Measurements from ENCODE around the gene TTF1.

Gene TTF1, protein sequence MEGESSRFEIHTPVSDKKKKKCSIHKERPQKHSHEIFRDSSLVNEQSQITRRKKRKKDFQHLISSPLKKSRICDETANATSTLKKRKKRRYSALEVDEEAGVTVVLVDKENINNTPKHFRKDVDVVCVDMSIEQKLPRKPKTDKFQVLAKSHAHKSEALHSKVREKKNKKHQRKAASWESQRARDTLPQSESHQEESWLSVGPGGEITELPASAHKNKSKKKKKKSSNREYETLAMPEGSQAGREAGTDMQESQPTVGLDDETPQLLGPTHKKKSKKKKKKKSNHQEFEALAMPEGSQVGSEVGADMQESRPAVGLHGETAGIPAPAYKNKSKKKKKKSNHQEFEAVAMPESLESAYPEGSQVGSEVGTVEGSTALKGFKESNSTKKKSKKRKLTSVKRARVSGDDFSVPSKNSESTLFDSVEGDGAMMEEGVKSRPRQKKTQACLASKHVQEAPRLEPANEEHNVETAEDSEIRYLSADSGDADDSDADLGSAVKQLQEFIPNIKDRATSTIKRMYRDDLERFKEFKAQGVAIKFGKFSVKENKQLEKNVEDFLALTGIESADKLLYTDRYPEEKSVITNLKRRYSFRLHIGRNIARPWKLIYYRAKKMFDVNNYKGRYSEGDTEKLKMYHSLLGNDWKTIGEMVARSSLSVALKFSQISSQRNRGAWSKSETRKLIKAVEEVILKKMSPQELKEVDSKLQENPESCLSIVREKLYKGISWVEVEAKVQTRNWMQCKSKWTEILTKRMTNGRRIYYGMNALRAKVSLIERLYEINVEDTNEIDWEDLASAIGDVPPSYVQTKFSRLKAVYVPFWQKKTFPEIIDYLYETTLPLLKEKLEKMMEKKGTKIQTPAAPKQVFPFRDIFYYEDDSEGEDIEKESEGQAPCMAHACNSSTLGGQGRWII

DNA sequence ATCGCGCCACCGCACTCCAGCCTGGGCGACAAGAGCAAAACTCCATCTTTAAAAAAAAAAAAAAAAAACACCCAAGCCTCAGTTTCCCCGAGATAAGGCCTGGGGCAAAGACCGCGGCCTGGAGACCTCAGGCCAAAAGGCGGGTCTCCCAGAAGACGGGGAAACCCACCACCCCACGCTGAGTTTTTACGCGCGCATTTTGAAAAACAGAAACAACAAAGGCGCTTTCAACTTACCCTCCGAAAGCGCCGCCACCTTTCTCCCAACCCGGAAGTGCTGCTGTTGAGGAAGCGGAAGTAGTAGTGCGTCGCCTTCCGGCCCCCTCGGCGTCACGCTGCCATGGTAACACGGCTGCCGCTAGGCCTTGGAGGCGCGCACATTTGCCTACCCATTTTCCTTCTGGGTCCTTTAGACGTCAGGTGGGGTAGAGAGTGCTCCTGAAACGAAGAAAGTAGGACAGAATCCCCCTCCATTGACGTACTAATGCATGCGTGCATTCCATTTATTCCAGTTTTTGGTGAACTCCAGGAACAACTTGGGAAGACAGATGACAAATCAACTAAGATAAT lies at the start of gene TTF1:
TSS of gene TTF1 (minus strand) at position 287 of the 569 bp plus-strand sequence. CDS start 4,019 bp downstream, outside the sequence.
- DNase-seq, result peak; percentile 45

DNA sequence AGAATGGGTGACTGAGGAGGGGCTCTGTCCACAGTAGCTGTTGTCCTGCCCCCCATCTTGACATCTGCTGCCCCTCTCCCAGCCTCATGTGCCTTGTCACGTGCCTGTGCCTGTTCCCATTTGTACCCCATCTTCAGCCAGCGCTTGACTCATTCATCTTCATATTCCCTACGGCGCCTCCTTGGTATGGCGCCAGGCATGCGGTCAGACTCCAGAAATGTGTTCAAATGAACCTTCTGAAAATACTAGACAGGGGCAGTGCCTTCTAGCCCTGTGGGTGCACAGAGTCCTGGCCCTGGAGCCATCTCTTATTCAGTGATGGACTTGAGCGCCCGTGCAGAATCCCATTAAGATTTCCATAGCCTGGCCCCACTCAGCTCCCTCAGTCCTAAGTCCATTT lies 49.6 kb upstream of the TTF1 start:
- no peak for DNase-seq

DNA sequence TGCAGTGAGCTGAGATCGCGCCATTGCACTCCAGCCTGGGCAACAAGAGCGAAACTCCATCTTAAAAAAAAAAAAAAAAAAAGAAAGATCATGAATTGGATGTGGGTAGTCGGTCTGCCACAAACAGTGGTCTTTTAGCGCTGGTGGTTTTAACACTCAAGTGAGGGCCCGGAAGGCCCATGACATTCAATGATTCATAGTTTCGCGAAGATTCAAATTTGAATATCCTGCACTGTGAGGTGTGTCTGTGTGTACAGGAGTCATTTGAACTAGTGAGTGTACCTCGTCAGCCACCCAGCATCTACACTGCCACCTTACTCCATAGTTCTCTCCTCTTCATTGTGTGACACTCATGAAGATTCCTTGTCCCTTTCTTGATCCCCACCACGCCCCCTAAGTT lies 44.6 kb upstream of the TTF1 start:
- DNase-seq, result no peak

DNA sequence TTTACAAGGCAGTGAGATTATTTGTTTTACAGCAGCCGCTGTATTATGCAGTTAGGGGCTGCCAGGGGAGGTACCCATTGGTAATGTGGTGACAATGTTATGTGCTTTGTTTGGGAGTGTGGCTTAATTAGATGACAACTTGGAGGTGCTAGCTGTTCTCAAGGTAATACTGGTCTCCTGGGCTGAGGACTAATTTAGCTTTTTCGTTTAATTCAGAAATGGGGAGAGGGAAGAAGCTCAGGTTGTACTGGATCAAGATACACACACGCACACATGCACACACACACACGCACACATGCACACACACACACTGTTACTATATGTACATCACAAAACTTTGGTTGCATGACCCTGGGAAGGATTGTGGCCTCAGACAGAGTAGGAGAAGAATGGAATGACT lies 41.3 kb upstream of the TTF1 start:
- no peak for DNase-seq

DNA sequence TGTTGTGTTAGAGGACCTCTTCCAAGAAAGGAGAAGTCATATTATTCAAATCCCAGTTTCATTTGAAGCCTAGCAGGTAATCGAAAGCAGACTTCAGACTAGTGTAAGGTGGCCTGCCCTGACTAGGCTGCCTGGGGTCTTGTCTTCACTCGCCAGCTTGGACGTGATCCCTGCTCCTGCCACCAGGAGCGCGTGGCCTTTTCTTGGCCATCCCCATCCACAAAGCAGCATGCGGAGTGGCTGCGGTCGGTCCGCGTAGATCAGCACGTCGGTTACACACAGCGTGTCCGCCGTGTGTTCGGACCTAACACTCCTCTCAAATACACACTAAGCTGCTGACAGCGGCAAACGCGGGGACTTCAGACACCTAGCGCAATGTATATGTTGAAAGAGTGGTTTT lies 40.7 kb upstream of the TTF1 start:
- no peak for DNase-seq

DNA sequence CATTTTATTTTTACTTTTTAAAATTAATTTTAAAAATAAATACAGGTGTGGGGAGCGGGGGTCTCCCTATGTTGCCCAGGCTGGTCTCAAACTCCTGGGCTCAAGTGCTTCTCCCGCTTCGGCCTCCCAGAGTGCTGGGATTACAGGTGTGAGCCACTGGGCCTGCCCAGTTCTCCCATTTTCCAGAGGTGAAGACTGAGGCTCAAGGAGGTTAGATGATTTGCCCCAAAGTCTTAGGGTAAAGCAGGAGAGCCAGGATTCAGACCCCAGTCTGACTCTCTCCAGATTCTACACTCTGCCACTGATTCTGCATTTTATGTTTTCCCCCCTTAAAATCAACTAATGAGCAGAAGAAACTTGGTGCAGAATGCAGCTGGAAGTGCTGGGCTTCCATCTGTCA lies 40.2 kb upstream of the TTF1 start:
- no peak for DNase-seq

DNA sequence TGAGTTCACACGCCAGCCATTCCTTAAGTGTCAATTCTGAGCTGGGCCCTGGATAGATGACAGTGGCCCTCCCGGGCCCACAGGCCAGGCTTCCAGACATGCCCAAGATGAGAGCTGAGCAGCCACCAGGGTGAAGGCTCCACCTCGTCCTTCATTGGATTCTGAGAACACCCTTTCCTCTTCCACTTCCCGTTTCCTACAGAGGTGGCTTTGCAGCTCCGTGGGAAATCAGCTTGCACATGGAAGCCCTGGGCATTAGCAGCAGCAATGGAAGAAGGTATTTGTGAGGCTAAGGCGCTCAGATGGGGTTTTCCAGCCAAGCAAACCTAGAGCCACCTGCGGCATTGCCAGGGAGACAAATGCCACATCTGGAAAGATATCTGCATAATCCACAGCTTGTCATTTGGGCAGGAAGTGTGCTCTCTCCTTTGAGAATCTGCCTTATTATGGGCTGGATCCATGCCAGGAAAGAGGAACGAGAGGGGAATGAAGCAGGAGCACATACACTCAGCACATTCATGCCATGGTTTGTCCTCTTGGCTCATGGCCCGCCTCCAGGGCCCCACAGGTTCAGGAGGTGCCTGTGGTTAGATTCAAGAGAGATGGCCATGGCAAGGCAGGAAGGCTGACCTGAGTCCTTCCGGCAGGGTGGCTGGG lies 37.4 kb upstream of the TTF1 start:
- DNase-seq, result no peak

DNA sequence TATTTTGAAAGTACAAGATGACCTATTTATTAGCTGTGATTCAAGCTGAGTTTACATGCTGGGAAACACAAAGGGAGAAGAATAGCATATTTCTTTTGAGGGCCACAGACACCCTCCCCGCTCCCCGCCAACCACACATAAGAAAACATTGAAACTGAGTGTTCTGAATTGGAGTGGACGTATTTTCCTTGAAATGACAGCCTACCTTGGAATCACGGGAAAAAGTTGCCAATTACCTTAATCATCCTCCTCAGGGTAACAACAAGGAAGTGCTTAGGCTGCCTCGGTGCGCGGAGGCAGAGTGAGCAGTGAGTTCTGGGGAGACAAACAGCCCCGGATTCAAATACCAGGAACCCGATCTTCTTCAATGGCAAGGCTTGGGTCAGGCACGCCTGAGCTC lies 34.8 kb upstream of the TTF1 start:
- no peak for DNase-seq

DNA sequence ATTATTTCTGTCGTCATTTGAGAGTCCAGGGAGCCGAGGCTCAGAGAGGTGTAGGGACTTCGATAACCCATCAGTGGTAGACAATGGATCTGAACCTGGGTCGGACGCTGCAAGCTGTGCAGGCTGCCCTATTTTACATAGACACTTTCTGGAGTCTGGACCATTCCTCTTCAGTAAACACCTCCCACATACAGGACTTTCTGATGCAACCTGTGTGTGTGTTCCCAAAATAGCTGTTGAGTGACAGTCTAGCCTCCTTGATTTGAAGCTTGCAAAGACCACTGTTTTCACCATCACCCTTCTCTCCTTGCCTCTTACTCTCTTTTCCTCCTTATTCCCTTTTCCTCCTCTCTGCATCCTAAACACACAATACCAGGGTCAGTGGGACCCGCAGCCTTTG lies 34.1 kb upstream of the TTF1 start:
- no peak for DNase-seq

DNA sequence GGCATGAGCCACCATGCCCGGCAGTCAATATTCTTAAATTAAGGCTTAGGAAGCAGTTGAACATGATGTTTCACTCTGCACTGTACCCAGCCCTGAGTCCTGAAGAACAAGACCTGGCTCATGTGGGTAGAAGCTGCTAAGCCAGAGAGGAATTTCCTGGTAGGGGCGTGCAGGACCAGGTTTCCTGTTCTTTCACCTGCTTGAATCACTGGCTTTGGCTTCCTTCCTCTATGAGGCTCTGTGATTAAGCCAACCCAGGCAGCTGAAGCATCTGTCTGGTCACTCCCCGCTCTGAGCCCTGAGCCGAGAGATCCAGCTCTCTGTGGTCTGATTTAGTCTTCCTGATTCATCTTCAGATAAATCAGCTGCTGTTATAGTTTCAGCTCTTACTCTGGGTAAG lies 32.5 kb upstream of the TTF1 start:
- DNase-seq, result no peak

DNA sequence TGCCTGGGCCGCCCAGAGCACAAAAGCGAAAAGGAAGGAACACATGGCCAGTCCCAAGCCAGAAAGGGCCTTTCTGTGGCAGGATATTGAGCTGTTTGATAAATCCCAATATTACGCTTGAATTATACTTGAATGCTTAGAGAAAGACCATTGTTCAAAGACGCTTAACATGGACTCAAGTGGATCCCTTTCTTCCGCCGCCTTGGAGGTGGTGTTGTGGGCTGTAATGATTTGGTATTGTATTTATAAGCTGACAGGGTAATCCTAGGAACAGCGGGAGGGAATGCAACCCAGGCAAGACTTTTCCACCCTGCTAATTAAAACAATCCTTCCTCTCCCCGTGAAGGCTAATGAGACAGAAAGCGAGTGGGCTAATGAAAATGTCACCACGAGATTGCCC lies 28.2 kb upstream of the TTF1 start:
- no peak for DNase-seq

DNA sequence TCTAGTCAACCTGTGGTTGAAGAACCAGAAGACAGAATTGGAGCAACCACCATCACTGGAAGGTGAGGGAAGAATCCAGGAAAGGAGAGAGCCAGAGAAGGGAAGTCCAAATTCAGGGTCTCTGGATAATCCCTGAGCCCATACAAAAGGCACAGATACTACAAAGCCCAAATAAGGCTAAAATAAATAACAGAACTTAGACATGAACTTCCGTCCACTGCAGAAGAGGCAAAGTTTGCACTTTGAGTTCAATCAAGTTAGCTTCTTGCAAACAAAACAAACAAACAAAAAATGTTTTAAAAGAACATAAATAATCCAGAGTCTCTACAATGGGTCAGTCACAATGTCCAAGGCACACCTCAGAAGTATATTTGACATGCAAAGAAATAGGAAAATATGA lies 24.4 kb upstream of the TTF1 start:
- no peak for DNase-seq

DNA sequence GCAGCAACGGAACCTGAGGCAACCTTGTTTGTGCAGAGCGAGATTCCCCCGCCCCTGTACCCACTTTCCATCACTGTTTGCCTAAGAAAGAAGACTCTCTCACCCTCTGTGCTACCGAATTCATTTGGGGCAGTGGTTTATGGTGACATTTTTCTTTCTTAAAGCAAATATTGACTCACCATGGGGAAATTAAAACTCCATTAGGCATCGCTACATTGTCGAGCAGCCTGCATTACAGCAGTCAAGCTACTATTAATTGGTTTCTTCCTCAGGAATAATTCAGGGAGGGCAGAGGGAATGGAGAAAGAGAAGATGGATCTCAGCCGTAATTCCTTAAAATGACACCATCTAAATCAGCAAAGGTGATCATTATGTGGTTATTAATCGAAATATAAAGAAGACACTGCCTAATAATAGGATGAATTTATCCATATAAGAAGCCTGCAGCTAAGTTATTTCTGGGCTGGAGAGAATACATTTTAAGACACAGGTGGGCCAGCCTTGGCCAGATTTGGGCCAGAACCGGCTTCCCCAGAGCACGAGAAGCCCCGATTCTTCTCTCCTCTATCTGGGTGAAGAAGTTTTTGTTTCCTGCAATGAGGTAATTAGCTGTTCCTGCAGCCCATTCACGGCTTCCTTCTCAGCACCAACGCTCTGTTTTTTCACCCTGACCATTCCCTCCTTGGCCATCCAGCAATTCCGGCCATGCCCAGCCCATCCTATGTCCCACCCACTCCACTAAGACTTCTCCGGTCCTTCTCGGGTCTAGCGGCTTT lies 20.2 kb upstream of the TTF1 start:
- no peak for DNase-seq

DNA sequence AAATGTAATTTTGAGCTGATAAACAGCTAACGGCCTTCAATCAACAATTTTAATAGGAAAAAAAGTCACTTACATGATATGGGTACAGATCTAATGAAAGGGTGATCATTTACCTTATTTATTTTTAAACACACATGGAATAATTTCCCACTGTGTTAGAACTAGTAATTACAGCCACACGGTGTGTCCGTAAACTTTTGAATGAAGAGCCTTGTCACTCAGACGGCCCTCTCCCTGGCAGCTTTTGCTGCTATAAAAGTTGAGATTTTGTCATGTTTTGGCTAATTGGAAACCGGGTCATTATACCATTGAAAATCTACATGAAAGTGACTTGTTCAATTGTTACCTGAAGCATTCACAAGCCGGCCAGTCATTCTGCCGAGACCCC lies 19.0 kb upstream of the TTF1 start:
- no peak for DNase-seq

DNA sequence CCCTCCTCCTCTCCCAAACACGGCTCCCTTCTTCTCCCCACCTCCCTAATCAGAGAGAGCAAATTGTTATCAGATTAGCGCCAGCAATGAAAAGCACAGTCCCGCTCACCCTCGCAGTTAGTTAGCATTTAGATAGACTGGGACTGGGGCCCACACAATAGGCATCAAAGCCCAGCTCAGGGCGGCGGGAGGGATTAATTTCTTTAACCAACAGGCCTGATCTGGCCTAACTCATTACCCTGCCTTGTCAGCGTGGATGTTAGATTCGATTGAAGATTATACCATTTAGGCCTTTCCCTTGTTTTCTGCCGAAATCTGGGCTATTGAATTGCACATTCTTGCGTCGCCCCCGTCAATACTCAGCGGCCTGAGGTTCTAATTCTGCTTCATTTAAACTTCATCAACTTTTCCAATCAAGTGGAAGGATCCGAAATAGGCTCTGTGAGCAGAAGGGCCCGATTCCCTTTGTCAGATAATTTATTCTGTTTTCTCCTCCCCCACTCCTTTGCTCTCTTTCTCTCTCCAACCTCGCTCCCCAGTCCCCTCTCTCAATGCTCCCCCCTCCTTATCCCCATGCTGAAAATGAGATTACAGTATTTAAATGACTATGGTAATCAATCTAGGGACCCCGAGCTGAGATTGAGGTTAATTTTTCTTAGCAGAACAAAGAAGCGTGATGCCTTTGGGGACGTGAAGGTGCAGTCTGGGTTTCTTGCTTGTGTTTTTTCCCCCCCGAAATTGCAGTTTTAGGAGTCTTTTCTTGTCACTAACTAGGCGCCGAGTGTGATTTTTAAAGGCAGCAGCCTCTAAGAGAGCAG lies 18.4 kb upstream of the TTF1 start:
- DNase-seq, result no peak

DNA sequence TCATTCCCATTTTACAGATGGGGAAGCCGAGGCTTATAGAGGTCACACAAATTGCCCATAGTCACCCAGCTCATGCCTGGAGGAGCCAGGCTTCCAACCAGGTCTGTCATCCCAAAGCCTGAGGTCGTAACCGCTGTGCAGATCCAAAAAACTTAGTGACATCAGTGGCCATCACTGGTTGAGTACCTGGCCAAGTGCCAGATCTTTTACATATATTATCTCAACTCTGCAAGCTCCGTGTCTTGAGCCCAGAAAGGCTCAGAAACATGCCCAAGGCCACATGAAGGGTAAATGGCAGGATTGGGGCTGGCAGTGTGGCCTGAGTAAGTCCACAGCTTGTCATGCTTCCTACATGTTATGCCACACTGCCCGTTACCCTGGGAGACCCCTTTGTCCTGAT lies 16.9 kb upstream of the TTF1 start:
- no peak for DNase-seq

DNA sequence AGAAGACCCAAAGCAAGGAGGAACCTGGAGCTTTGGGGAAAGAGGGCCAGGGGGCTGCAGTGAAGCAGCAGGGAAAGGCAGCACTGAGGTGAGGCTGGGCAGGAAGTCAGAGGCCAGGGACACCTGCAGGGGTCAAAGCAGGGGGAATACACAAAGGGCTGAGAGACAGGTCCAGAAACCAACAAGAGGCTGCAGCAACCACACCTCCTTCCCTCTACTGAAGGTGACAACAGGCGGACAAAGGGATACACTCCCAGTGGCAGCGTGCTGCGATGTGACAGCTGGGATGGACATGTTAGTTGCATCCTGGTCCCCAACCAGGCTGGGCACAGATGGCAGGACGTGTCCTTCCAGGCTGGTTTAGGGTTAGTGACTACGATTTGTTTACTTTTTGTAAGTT lies 15.9 kb upstream of the TTF1 start:
- no peak for DNase-seq

DNA sequence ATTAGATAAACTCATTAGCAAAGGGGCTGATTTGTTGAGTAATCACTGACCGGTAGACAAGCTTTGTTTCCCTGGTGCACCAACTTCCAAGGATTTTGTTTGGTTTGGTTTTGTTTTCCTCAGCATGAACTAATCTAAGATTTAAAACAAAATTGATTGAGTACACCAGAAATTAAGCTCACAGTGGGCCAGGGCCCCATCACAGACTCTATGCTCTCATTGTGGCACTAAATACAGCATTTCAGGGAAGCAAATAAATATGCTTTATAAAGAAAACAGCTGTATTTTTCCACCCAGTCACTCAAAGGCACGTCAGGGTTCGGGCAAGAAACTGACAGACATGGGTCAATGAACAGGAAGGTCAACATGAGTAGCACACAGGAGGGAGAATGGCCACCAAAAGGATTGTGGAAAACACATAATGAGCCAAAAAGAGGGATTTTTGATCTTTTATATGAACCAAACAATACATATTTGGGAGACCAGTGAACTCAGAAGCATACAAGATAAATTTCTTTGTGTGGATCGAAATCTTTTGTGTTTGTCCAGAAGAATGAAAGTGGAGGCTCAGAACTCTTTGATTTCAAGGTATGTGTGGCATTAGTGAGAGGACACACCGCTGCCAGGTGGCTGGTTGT lies 12.2 kb upstream of the TTF1 start:
- DNase-seq, result no peak

DNA sequence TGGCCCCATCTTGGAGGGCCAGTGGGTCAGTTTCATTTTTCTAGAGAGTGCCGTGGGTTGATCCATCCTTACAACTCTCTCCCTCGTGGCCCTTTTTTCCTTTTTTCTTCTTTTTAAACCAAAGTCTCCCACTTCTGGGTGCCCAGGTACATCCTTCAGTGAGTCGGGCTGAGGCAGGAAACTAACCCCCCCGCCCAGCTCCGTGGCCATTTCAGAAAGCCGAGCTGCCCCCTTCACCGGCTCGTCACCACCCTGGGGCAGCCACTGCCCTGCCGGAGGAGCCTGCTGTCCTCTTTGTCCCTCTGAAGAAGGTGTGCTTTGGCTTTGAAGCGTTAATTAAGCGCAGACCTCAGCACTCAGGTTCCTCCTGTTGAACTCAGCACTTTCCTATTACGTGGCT lies 8.5 kb upstream of the TTF1 start:
- DNase-seq, result no peak

DNA sequence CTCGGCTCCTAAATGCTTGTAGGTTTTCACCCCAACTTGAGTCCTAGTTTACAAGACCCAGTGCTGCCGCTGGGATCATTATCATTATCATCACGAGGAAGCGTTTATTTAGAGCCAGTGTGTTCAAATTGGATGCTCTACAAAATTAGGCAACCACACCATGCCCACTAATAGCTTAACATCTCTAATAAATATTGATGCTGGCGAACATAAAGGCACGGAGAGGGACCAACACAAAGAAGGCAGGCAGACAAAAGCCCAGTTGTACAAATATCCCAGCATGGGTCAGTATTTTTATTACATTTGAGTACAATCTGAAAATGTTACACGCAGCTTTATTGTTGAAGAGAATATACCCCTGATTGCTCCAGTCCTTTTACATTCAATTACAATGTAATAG lies 8.1 kb upstream of the TTF1 start:
- DNase-seq, result no peak

DNA sequence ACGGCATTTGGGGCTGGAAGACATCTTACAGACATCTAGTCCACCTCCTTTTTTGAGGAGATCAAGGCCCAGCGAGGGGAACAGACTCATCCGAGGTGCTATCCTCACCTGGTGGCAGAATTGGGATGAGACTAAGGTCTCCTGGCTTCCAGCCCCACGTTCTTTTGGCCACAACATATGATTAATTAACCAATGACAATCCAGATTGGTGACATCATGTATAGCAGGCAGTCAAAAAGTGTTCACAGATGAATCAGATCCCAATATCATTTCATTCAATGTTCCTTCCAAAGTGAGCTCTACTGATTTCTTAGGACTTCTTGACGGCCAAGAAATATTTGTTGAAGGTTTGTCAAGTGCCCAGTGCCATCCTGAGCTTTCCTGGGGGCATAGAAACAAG lies 7.3 kb upstream of the TTF1 start:
- no peak for DNase-seq

All from NCI-H446 treated with DMSO at 0.1 percent for 48 hours (cell line).